ENCODE data around the gene EPHB2. TPM values are rescaled to one million over a fixed set of nuclear protein-coding genes. Genes with fewer than 3 reads are reported as not detected.

Gene EPHB2
- total and polyA plus RNA-seq, 2 of the 4 experiments (the other 2 are of a cell fraction) = 52.3 to 58.8 TPM

- TF ChIP-seq MAZ (IDR thresholded peaks at IDR 0.05; ENCODE audit: borderline replicate concordance, low read depth, low read length) = no peak
These were observed 209.5 kb downstream of the EPHB2 start (continued) for GRCh38 chr1:22920026-22920733.

- intact Hi-C loops (cut with micrococcal nuclease) = no loop called here
- ATAC-seq (ENCODE audit: low read depth) = no peak
These were observed 210.3 kb downstream of the EPHB2 start for GRCh38 chr1:22920734-22921451.

More at GRCh38 chr1:22920734-22921451, 210.3 kb downstream of the EPHB2 start:
- dilution Hi-C loops (cut with HindIII; ENCODE audit: low sequenced_read_pairs, unreplicated experiment) (no loop called here), in situ Hi-C loops (cut with MboI; ENCODE audit: low sequenced_read_pairs) (loop anchor here (5.0 kb wide), 1 partner anchor 249 kb away; no protein-coding TSS in a partner anchor)
- Histone ChIP-seq H3K4me2 (ENCODE audit: low read depth, low read length) (no peak overlapping the region), H3K9me1 (ENCODE audit: insufficient read depth, low read length) (no peaks in the 10 kb centered on the region; the same call in 1 of the 2 replicates), H3K79me1 (ENCODE audit: low read depth in 1 of 2, low read length in 2 of 2) (no peaks in the 10 kb centered on the region), H2AK9ac (replicated peaks; ENCODE audit: low read depth, low read length, poor library complexity) (no peak overlapping the region), H3K23ac (ENCODE audit: low read depth, low read length) (no peak overlapping the region), H2BK120ac (ENCODE audit: low read depth, low read length) (no peak overlapping the region), H3K27ac (ENCODE audit: insufficient read depth, low read length) (no peak overlapping the region), H3K9ac (ENCODE audit: low read depth, low read length) (no peak overlapping the region), H2AK5ac (ENCODE audit: low read depth, low read length) (no peak overlapping the region), H4K5ac (ENCODE audit: low read depth, low read length) (no peak overlapping the region), H3K56ac (ENCODE audit: extremely low read depth, insufficient read depth, low read length) (no peak overlapping the region), H2BK15ac (ENCODE audit: low read depth, low read length) (no peak overlapping the region), H4K91ac (ENCODE audit: insufficient read depth, low read depth, low read length) (no peak overlapping the region), H3K9me3 (ENCODE audit: control insufficient read depth, insufficient read depth, low read length) (peaks cover 6% of the 10 kb centered on the region; the same call in 1 of the 2 replicates), H2BK5ac (ENCODE audit: low read depth, low read length, poor library complexity, severe bottlenecking) (no peak overlapping the region), H3K36me3 (ENCODE audit: control insufficient read depth, insufficient read depth, low read length) (no peaks in the 10 kb centered on the region), H3K27me3 (ENCODE audit: control insufficient read depth, insufficient read depth, low read length) (peaks cover 8% of the 10 kb centered on the region; the same call in 1 of the 2 replicates), H4K8ac (ENCODE audit: low read depth in 2 of 2, low read length in 2 of 2) (no peak overlapping the region), H2AFZ (replicated peaks; ENCODE audit: low read length, poor library complexity) (no peak overlapping the region), H3K4ac (ENCODE audit: low read depth, low read length) (no peak overlapping the region), H3K18ac (ENCODE audit: low read depth, low read length) (no peak overlapping the region), H3K4me1 (ENCODE audit: control insufficient read depth, insufficient read depth, low read length) (peaks cover 9% of the 10 kb centered on the region), H3K14ac (replicated peaks; ENCODE audit: low read depth, low read length) (no peak overlapping the region), H2BK20ac (ENCODE audit: low read depth, low read length) (no peak overlapping the region), H3K4me3 (ENCODE audit: insufficient read depth, low read depth, low read length) (no peak overlapping the region), H4K20me1 (ENCODE audit: insufficient read depth, low read length) (no peaks in the 10 kb centered on the region)
- ChIA-PET POLR2A (ENCODE audit: unreplicated experiment) (no interaction called here), CTCF (interaction anchor here (0.9 kb wide), 1 partner anchor 10 kb away, joined by 5 read pairs; no protein-coding TSS in a partner anchor)
- no peak for TF ChIP-seq BHLHE40 (IDR thresholded peaks at IDR 0.05; ENCODE audit: low read depth, low read length)
- DNase-seq = no peak
- no TSS peak for BruUV-seq (replicated peaks)
- WGBS, 2 experiments (ENCODE audit: extremely low coverage in 2 of 2, insufficient read length in 1 of 2) = 88% methylated on average over 2 of the region's 8 CpGs; no CpG with 5 or more reads in 1 of the 2 experiments

Data from IMR-90 (cell line).